ENCODE data around the gene ITCH.

DNA sequence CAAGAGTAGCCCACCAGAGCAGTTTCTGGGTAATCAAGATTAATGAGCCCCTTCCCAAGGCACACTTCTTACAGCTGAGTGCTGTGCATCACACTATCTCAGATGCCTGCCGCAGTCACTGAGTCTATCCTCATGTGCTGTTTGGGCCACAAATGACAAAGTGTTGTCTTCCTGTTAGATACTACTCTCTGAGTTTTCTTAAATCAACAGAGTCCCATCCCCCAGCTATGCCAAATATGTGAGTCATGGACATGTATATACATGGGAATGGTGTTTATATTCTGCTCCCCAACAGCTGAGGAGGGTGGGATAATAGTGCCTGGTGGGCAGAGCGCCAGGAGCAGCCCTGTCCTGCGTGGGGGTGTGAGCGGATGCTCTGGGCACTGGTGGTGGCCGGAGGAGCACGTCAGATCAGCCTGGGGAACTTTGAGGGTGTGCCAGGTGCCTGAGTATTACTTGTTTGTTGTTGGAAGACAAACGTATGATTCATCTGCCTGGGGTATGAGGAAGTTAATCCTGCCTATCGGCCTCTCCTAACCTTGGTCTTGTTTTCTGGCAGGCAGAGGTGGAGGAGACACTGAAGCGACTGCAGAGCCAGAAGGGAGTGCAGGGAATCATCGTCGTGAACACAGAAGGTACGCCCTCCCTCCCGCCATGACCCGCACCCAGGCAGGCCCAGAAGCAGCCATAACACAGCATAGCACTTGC, 162.8 kb downstream of the ITCH start:
- TF ChIP-seq, protein P1, sequence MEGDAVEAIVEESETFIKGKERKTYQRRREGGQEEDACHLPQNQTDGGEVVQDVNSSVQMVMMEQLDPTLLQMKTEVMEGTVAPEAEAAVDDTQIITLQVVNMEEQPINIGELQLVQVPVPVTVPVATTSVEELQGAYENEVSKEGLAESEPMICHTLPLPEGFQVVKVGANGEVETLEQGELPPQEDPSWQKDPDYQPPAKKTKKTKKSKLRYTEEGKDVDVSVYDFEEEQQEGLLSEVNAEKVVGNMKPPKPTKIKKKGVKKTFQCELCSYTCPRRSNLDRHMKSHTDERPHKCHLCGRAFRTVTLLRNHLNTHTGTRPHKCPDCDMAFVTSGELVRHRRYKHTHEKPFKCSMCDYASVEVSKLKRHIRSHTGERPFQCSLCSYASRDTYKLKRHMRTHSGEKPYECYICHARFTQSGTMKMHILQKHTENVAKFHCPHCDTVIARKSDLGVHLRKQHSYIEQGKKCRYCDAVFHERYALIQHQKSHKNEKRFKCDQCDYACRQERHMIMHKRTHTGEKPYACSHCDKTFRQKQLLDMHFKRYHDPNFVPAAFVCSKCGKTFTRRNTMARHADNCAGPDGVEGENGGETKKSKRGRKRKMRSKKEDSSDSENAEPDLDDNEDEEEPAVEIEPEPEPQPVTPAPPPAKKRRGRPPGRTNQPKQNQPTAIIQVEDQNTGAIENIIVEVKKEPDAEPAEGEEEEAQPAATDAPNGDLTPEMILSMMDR (conservative IDR thresholded peaks at IDR 0.05), result no peak
- TF ChIP-seq ZFX (IDR thresholded peaks at IDR 0.05), result no peak
